GM10266 (cell line): ENCODE data around the gene PTGFRN.
"Not testable (repeated sequence)": the region's sequence is repeated elsewhere in the genome, so short reads cannot be mapped to it uniquely, and the experiment has no call there.

Experiments
- DNase-seq: peaks from one replicate; pipeline ENCODE4 v3.0.0; 2012; ENCODE audit errors: extremely low spot score
- CTCF ChIP-seq: IDR thresholded peaks from 2 replicates; pipeline ENCODE4 v1.5.1; 2012; ENCODE audit warnings: mild to moderate bottlenecking, low read depth; ENCODE audit not compliant: control insufficient read depth, insufficient read depth; ENCODE audit errors: missing control alignments

PTGFRN gene

GRCh38 chr1:116873680-116874271 lies 35.9 kb upstream of the PTGFRN start:
- TF ChIP-seq CTCF = no peak

GRCh38 chr1:116874733-116875249 lies 34.9 kb upstream of the PTGFRN start:
- no peak for DNase-seq

More at GRCh38 chr1:116873680-116874271, 35.9 kb upstream of the PTGFRN start:
- DNase-seq = no peak

GRCh38 chr1:116875391-116875790 lies 34.3 kb upstream of the PTGFRN start:
- no peak for DNase-seq
- no peak for TF ChIP-seq CTCF

More at GRCh38 chr1:116874733-116875249, 34.9 kb upstream of the PTGFRN start:
- TF ChIP-seq CTCF = no peak

- not testable (repeated sequence) for DNase-seq
Observed at GRCh38 chr1:116875946-116876345, 33.8 kb upstream of the PTGFRN start.

- DNase-seq = no peak
- no peak for TF ChIP-seq CTCF
Observed at GRCh38 chr1:116877141-116877818, 32.4 kb upstream of the PTGFRN start.

GRCh38 chr1:116878804-116879477 lies 30.8 kb upstream of the PTGFRN start:
- peak; percentile 24 for DNase-seq

More at GRCh38 chr1:116878804-116879477, 30.8 kb upstream of the PTGFRN start:
- TF ChIP-seq CTCF = no peak
